ENCODE data around the gene KRCC1.

DNA sequence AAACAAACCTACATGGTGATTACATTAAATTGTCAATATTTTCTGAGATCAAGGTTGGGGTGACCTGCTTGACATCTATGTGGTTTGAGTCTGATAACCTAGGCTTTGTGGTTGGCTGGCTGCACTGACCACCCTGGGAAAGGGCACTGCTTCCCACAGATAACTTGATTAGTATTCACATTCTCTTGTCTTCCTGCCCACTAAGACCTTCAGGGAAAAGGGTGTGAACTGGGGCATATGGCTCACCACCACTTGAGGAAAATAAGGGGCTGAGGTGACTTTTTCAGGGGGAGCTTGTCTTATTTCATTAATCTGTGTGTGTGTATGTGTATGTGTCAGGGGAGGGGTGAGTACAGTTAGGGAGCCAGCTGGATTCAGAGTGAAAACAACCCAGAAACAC lies 13.5 kb upstream of the KRCC1 start:
- TF ChIP-seq, protein P1, sequence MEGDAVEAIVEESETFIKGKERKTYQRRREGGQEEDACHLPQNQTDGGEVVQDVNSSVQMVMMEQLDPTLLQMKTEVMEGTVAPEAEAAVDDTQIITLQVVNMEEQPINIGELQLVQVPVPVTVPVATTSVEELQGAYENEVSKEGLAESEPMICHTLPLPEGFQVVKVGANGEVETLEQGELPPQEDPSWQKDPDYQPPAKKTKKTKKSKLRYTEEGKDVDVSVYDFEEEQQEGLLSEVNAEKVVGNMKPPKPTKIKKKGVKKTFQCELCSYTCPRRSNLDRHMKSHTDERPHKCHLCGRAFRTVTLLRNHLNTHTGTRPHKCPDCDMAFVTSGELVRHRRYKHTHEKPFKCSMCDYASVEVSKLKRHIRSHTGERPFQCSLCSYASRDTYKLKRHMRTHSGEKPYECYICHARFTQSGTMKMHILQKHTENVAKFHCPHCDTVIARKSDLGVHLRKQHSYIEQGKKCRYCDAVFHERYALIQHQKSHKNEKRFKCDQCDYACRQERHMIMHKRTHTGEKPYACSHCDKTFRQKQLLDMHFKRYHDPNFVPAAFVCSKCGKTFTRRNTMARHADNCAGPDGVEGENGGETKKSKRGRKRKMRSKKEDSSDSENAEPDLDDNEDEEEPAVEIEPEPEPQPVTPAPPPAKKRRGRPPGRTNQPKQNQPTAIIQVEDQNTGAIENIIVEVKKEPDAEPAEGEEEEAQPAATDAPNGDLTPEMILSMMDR (IDR thresholded peaks at IDR 0.05) = no peak
- TF ChIP-seq EZH2 (IDR thresholded peaks at IDR 0.05) = no peak
- no peak for TF ChIP-seq EZH2phosphoT487 (IDR thresholded peaks at IDR 0.05)
